Myocyte (in vitro differentiated cells): ENCODE results near the gene EGLN1. TPM values are rescaled to one million over a fixed set of nuclear protein-coding genes. Genes with fewer than 3 reads are reported as not detected.

Source experiments
- DNase-seq: peaks from one replicate; pipeline ENCODE4 v3.0.0-alpha.2; 2012; ENCODE audit warnings: low read depth
- total RNA-seq: library from RNA; depleted of rRNA; stranded (reverse); fragments of >200 nt; gene quantifications from 2 replicates; pipeline ENCODE4 v1.2.3, GENCODE V29; 2014

The EGLN1 gene
- total RNA-seq, 1 donor from 2014 or later: 27.8 TPM

DNA sequence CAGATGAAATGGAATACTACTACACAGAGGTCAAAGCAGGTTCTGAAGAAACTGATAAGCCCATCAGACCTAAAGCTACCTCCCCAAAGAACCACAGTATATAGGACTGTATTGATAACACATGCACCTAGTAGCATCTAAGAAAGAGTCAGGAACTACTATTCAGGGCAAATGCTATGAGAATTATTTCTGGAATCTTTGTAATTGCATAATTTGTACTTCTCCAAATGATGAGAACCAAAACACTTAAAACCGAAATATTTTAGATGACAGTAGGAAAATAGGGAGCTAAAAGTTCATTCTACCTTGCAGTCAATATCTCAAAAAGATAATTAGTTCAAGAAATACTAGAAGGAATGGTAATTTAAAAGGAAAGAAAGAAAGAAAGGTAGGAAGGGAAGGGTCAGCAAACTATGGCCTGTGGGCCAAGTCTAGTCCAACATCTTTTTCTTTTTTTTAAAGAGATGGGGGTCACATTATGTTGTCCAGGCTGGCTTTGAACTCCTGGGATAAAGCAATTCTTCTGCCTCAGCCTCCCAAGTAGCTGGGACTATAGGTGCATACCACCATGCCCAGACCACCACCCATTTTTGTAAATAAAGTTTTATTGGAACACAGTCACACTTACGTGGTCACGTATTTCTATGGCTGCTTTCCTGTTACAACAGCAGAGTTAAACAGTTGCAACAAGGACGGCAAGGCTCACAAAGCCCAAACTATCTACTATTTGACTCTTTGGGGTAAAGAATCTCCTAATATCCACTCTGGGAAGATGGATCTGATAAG, 24.0 kb downstream of the EGLN1 start:
- DNase-seq: no peak

DNA sequence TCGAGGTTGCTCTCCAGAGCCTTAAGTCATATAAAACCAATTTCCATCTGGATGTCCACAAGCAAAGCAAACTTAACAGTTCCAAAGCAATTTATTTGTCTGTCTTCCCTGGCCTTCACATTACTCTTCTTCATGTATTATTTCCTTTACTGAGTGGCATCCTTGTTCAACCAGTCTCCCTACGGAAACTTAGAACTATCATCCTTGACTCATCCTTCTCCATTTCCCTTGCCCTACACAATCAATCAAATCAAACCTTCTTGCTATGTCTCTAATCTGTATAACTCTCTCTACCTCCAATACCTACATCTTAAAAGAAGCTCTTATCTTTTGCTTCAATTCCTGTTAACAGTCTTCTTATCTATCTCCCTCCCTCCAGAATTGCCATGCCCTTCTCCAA, 25.4 kb downstream of the EGLN1 start:
- no peak for DNase-seq

DNA sequence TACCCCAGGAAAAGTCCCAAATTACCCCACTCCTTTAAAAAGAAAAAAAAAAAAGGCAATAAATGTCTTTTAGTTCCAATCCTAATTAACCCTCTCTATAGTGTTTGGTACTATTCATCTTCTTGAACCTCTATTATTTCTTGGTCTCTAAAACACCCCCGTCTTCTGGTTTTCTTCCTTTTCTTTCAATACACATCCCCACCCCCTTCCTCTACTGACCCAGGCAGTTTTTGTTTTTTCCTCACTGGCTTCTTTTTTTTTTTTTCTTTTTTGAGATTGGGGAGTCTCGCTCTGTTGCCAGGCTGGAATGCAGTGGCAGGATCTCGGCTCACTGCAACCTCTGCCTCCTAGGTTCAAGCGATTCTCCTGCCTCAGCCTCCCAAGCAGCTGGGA, 26.1 kb downstream of the EGLN1 start:
- DNase-seq: no peak

DNA sequence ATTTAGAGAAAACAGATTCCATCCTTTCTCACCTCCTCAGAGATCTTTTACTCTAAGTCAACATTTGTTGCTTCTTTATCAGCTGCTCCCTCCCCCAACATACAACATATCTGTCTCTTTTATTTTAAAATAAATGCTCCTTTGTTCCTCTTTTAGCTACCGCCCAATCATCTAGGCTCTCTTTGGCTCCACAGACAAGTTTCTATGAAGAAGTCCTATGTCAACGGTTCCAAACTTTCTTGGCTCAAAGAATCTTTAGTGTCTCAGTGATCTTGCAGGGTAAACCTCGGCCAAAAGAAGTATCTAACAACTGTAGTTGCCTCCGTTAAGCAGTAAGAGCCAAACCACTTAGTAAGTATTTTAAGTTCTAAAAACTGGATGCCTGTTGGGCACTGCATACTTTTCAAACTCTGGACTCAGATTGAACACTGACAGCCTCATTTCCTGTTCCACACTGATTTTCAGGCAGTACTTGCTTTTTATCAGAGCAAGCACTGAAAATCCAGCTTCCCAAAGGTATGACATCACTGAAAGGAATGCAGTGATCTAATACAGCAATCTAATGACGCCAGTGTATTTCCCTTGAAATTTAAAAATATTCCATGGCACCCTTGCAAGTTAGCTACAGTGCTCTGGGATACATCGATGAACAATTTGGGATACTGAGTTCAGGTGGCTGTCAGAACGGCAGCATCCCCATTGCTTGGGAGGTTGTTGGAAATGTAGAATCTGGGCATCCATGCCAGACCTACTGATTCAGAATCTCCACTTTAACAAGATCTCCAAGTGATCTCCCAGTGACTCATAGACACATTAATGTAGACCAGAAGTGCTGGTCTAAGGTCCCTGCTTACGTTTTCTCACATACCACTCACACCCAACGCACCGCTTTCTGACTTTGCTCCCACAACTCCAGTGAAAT, 26.8 kb downstream of the EGLN1 start:
- peak; percentile 61 for DNase-seq

DNA sequence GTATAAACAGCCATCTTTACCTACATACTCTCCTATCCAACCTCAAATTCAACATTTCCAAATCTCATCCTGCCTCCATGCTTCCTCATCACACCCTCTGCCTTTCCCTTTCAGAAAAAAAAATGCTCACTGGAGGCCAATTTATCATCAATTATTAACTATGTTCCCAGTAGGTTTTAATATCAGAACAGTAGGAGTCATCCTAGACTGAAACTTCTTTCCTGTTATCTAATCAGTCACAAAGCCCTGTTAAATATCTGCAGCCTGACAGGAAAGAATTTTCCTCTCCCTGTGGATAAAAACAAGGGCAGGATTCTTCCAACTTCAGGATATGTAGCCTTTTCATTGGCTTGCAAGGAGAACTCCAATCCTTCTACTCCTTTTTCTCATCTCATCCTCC, 28.4 kb downstream of the EGLN1 start:
- no peak for DNase-seq

DNA sequence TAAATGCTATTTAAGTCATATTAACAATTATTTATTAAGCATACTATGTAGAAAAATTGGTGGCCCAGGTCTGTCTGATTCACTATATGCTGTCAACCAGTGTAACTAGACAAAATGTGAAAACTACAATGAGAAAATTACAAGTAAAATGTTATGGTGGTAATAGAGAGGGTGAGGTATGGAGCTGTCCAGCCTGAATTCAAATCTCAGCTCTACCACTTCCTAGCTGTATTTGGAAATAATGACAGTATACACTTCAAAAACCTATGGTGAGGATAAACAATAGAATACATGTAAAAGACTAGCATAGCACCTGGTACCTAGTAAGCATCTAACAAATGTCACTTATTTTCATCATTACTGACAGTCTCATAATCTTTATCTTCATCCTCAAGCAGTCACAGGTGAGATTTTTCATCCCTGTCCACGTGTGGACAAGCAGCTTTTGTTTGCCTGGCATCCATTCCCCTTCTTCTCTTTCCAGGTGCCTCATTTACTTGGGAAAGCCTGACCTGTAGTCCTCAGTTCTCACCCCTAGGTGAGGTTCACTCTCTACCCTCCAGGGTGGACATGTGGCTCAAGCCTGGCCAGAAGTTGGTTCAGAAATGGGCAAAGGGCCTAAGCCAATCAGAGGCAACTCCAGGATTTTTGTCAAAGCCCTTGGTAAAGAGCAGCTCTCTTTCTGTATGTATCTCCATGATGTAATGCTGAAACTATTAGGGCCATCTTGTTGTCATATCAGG, 29.5 kb downstream of the EGLN1 start:
- DNase-seq: no peak

DNA sequence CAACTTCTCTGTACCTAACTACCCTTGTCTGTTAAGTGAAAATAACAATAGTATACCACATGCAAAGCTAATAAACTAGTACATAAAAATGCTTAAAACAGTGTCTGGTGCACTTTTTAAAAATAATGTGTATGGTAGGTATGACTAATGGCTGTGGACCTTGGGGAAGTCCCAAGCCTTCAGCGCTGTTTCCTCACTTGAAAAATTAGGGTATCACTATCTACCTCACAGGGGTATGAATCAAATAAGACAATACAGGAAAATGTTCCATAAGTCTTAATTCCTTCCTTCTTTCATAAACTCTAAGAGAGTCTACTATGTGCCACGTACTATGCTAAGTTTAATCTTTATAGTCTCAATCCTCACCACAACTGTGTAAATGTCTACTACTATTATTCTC, 32.0 kb downstream of the EGLN1 start:
- DNase-seq: no peak

DNA sequence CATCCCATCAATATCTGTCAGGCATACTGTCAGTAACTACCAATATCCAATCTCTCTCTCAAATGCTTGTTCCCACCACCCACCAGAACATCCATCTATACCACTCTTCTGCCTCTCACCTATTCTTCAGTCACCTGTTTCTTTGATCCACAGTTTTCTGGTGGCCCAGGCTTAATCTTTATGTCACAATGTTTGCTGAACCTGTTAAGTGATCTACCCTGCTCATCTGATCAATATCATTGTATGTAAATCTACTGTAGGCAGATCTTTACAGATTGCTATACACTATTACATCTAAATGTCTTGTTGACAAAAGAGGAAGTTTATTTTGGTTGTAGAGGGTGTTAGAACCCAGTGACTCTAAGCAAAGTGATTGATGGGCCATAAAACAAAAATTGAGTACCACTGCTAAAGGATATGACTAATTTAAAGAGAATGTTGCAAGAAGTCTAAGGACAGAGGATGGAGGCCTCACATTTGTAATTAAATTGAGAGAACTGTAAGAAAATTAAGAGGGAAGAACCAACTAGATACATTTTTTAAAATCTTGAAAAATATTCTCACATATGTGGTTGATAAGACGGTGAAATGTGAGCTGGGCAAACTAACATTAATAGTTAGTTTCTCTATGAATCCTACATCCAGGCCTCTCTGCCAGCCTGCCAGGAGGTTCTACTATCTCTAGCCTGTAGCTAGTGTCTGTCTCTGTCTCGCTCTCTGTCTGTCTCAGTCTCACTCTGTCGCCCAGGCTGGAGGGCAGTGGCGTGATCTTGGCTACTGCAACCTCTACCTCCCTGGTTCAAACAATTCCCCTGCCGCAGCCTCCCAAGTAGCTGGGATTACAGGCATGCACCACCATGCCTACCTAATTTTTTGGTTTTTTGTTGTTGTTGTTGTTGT, 34.1 kb downstream of the EGLN1 start:
- no peak for DNase-seq

DNA sequence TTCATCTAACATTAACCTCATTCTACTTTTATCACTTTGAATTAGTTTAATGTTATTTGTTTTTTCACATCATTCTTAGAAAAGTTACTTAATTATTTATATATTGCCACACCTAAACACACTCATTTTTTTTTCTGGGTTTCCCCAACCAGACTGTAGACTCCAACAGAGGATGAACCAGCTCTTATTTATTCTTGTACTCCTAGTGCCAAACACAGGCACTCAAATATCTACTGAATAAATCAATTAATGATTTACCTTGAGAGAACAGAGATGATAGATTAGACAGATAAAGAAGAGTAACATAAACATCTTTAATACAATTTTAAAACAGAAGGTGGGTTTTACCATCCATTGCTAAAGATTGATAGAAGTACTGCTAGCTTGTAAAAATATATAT, 35.6 kb downstream of the EGLN1 start:
- DNase-seq: no peak

DNA sequence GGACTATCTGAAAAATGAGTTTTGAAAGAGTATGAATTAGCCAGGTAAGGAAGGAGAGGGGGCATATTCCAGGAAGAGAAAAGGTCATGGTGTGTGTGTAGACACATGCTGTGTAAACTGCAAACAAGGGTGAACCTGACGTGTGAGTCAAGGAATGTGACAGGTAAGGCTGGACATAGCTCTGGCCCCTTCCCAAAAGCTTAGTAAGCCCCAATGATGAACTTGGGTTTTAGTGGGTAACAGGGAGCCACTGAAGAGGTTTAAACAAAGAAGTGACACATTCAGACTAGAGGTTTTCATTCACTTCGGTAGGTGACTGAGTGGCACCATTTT, 36.7 kb downstream of the EGLN1 start:
- DNase-seq: no peak

DNA sequence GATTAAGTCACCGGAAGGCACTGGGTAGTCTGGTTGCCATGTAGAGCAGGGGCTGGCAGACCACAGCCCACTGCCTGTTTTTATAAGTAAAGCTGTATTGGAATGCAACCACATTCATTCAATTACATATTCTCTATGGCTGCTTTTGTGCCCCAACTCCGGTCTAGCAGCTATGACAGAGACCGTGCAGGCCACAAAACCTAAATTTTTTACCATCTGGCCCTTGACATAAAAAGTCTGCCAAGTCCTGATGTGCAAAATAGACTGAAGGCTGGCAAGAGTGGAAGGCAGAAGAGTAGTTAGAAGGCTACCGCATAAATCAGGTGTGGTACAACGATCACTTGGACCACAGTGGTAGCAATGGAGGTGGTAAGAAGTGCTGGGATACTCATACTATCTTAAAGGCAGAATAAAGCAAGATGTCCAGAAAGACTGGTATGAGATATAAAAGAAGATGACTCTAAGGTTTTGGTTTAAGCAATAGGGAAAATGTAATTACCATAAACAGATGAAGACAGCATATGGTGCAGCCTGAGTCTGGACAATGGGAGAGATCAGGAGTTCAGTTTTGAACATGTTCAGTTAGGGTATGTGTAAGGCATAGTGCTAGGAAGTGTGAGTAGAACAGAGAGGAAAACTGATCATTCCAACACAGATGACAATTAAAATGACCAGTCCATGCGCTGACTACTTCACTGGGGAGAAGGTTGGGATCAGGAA, 37.2 kb downstream of the EGLN1 start:
- DNase-seq: no peak

DNA sequence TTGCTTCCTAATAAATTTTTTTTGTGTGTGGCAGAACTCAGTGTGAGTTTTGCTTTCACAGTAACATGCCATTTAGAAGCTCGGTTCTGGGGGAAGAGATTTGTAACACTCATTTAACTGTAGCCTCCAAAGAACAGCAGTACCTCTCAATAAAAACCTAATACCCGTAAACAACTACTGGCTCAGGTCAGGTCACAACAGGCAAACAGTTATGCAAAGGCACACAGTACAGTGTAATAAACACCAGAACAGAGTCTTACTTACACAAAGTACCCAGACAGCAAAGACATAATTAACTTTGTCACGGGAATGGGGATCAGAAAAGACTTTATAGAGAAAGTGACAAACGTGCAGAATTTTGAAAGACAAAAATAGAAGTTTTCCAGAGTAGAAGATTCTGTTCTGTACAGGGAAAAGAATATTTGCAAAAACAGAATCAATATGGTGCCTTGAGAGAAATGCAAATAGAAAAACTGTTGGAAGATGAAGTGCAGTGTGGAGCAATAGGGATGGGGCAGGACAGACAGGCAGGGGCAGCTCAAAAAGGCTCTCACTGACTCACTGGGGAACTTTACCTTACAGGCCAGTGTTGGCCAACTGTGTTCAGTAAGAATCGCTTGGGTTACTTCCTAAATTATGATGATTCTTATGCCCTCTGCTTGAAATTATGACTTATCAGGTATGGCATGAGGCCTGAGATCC, 38.8 kb downstream of the EGLN1 start:
- no peak for DNase-seq

DNA sequence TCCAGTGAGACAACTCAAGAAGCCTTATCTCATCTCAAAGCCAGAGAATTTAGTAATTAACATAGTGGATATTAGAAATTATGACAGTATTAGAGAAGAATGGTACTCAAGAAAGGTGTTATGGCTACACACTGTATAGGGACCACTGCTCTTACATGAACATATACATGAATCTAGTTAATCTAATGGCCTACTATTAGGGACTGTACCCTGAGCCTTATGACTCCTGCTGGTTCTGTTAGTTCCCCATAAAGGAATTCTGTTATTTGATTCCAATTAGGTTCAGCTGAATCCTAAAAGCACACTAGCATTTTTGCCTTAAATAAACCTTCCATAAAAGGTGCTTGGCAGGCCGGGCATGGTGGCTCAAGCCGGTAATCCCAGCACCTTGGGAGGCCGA, 39.7 kb downstream of the EGLN1 start:
- no peak for DNase-seq

DNA sequence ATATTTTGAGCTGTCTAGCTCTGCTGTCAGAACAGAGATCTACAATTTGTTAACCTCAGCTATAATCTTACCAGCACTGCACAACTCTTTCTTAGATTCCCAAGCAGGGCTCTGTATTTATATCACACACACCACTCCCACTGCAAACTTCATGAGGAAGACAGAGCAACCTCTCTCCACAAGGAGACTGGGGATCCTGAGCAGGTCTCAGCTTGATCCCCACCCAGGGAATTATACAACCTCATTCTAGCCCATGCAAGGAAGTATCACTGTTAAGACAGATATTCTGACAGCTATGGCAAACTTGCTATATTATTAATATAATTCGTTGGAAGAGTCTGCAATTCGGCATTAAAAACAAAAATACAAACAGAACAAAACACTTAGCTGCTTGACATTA, 40.4 kb downstream of the EGLN1 start:
- DNase-seq: no peak

DNA sequence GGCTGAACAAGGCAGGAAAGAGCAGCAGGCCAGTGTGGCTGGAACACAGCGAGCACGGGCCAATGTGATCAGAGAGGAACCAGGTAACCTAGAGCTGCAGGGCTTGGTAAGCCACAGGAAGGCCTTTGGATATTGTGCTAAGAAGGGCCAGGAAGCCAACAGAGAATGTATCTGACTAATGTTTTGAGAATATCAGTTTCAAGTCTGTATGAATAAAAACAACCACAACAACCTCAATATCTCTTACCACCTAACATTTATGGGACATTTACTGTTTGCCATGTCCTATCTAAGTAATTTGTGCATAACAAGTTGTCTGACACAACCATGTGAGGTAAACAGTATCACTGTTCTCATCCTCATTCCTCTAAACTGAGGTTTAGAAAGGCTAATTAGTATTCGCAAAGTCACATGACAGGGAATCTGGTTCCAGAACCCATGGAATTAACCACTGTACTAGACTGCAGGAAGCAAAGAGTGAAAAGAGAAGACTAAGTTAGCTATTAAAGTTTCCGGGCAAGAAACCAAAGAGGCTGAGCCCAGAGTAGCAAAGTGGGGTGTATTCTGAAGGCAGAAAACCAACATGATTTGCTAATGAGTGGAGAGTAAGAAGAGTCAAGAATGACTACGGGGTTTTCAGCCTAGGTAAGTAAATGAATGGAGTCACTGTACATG, 45.1 kb downstream of the EGLN1 start:
- DNase-seq: no peak

DNA sequence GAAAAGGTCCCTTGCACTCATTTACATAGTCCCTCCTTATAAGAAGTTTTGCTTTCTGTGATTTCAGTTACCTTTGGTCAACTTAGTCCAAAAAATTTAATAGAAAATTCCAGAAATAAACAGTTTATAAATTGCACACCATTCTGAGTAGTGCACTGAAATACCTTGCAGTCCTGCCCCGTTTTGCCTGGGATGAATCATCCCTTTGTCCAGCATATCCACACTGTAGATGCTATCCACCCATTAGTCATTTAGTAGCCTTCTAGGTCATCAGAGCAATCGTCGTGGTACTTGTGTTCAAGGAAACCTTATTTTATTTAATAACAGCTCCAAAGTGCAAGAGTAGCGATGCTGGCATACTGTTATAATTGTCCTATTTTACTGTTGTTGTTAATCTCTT, 46.0 kb downstream of the EGLN1 start:
- no peak for DNase-seq

DNA sequence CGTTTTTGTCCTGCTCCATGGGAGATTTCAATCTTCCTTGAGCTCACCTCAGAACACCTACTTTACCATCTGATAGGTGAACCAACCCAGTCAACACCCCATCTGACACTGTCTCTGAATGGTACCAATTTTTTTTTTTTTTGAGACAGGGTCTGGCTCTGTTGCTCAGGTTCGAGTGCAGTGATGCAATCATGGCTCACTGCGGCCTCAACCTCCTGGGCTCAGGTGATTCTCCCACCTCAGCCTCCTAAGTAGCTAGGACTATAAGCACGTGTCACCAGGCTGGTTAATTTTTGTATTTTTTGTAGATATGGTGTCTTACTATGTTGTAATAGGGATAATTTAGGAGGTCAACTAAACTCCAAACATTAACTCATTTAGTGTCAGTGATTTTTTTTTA, 47.7 kb downstream of the EGLN1 start:
- DNase-seq: no peak

DNA sequence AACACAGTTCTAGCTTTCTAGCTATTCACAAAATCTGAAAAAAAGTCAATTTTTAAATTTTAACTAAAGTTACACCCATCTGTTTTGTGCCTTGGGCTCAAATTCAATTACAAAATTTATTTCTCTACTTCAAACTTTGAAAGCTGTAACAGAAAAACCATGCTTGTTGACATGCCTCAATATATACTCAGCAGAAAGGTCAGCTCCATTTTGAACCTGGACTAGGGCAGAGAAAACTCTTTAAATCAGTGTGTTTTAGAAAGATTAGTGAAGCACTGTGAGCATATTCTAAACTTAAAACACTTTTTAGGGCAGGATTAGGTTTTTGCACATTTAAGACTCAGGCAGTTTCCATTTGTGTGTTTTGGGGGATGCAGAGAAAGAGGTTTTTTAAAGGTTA, 49.6 kb downstream of the EGLN1 start:
- no peak for DNase-seq

DNA sequence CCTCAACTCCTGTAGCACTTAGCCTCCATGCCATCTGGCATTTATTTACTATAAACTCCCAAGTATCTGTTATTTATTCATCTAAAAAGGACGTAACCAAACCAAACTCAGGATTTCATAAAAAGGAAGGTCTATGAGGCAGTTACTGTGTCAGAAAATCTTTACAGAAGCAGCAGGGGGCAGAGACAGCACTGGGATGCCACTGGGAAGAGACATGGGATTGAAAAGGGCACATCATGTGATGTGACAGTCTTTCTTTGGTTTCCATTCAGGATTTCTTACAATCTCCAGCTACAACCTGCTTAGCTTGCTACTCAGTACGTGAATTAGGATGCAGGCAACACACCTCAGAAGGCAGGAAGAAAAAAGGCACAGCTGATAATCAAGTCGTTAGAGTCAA, 52.8 kb downstream of the EGLN1 start:
- no peak for DNase-seq
